ENCODE measurements around the gene SASH1.

SASH1 gene

DNA sequence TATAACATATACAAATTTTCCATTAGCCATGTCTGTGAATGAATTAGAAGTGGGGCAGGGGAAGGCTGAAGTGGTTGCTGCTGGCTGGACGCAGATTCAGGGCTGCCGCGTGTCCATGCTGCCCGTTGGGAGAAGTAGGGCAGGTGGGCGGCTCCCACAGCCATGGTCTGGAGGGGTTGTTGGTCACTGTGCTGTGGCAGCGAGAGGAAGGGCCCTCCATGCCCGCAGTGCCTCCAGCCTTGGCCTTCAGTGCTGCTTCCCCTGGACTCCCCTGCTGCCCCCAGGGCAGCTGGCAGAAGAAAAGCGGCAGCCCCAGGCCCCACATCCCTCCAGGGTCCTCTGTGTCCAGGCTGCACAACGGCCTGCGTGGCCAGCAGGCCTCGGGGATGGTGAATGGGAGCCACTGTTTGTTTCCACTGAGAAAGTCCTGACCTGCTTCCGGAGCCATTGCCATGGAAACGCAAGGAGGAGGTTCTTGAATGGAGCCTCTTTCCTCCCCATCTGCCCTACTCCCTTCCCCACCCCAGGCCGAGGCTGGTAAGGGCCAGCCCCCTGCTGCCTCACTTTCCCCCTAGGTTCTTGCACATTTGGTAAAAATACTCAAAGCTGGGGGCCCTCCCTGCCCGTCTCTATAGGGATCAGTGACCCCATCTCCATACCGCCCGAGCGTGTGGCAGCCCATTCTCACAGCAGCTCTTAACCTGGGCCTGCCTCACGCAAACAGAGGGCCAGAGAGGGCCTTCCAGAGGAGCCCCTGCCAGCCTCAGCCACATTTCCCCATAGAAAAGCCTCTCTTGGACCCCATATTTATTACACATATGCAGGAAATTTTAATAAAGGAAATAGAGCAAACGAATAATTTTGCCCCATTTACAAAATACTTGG is 113.3 kb downstream of the SASH1 start:
- Histone ChIP-seq H3K27ac (ENCODE audit: low read depth, low read length) (no peak overlapping the region), H3K36me3 (ENCODE audit: insufficient read depth, low read length) (peaks cover 6% of the 10 kb centered on the region), H3K9ac (ENCODE audit: low read length) (no peak overlapping the region)

DNA sequence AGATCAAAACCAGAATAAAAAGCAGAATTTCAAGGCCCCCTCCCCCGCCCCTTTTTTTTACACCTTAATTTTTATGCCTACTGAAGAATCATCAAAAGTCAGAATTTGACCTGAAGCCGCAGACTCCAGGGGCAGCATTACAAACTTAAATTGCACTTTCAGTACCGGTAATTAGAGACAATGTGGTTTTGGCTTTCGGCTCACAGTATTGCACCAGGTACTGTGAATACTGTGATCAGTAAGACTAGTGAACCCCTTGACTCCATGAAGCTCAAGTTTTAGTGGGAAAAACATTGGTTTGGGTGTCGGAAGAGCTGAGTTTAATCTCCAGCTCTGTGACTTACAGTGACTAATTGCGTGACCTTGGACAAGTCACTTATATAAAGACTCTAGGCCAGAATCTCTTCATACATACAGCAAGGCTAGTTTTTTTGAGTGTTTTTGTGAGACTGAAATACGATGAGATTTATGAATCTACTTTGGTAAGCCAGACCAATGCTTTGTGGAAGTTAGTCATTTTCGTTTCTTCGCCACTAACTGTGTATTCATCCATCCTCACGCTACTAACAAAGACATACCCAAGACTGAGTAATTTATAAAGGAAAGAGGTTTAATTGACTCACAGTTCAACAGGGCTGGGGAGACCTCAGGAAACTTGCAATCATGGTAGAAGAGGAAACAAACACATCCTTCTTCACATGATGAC is 114.7 kb downstream of the SASH1 start:
- Histone ChIP-seq H3K27ac (ENCODE audit: low read depth, low read length) (no peak overlapping the region), H3K4me1 (ENCODE audit: insufficient read depth, low read length) (peaks cover 14% of the 10 kb centered on the region)

More for the DNA sequence above, 113.3 kb downstream of the SASH1 start:
- H3K9me3 ChIP-seq (ENCODE audit: low read length), result no peaks in the 10 kb centered on the region
- H3K4me1 ChIP-seq (ENCODE audit: insufficient read depth, low read length), result peaks cover under 1% of the 10 kb centered on the region
- H3K4me3 ChIP-seq (ENCODE audit: low read depth in 1 of 2, low read length in 2 of 2), result no peak overlapping the region
- H3K27me3 ChIP-seq (ENCODE audit: control insufficient read depth in 1 of 2, insufficient read depth in 2 of 2, low read length in 2 of 2), result no peaks in the 10 kb centered on the region

DNA sequence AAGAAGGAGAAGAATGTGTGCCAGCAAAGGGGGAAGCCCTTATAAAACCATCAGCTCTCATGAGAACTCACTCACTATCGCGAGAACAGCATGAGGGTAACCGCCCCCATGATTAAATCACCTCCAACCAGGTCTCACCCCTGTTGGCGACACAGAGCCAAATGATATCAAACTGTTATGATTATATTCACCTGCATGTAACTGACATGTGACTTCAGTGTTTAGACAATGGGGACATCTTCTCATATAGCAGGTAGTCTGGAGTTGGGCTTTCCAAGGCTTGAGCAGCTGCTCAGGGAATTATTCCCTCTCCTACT is 115.2 kb downstream of the SASH1 start:
- H3K27me3 ChIP-seq (ENCODE audit: control insufficient read depth in 1 of 2, insufficient read depth in 2 of 2, low read length in 2 of 2), result no peaks in the 10 kb centered on the region
- peaks cover 6% of the 10 kb centered on the region for H3K36me3 ChIP-seq (ENCODE audit: insufficient read depth, low read length)
- H3K9me3 ChIP-seq (ENCODE audit: low read length), result no peaks in the 10 kb centered on the region
- H3K9ac ChIP-seq (ENCODE audit: low read length), result no peak overlapping the region
- no peak overlapping the region for H3K4me3 ChIP-seq (ENCODE audit: low read depth in 1 of 2, low read length in 2 of 2)
- peaks cover 19% of the 10 kb centered on the region for H3K4me1 ChIP-seq (ENCODE audit: insufficient read depth, low read length)
- no peak overlapping the region for H3K27ac ChIP-seq (ENCODE audit: low read depth, low read length)

More for the DNA sequence above, 114.7 kb downstream of the SASH1 start:
- Histone ChIP-seq H3K9me3 (ENCODE audit: low read length) (no peaks in the 10 kb centered on the region), H3K36me3 (ENCODE audit: insufficient read depth, low read length) (peaks cover 6% of the 10 kb centered on the region), H3K27me3 (ENCODE audit: control insufficient read depth in 1 of 2, insufficient read depth in 2 of 2, low read length in 2 of 2) (no peaks in the 10 kb centered on the region), H3K9ac (ENCODE audit: low read length) (no peak overlapping the region), H3K4me3 (ENCODE audit: low read depth in 1 of 2, low read length in 2 of 2) (no peak overlapping the region)

DNA sequence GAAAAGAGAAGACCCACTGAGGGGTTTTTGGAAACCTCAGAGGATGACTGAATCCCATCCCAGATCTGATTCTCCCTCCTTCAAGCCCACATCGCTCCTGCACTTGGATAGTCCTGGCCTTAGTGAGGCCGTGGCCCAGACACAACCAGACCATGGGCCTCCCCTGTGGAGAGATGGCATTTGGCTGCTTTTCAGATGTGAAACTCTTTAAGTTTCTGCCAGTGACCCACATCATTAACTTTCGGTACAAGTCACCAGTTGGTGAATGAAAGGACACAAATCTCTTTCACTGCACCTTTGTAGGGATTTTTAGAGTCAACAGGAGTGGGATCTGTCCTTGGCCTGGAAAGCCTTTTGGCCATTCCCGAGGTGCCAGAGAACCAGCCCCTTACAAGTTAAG is 116.6 kb downstream of the SASH1 start:
- Histone ChIP-seq H3K9me3 (ENCODE audit: low read length) (no peaks in the 10 kb centered on the region), H3K9ac (ENCODE audit: low read length) (no peak overlapping the region), H3K27ac (ENCODE audit: low read depth, low read length) (no peak overlapping the region), H3K4me1 (ENCODE audit: insufficient read depth, low read length) (peaks cover 22% of the 10 kb centered on the region), H3K36me3 (ENCODE audit: insufficient read depth, low read length) (peaks cover 6% of the 10 kb centered on the region), H3K4me3 (ENCODE audit: low read depth in 1 of 2, low read length in 2 of 2) (no peak overlapping the region), H3K27me3 (ENCODE audit: control insufficient read depth in 1 of 2, insufficient read depth in 2 of 2, low read length in 2 of 2) (no peaks in the 10 kb centered on the region)

DNA sequence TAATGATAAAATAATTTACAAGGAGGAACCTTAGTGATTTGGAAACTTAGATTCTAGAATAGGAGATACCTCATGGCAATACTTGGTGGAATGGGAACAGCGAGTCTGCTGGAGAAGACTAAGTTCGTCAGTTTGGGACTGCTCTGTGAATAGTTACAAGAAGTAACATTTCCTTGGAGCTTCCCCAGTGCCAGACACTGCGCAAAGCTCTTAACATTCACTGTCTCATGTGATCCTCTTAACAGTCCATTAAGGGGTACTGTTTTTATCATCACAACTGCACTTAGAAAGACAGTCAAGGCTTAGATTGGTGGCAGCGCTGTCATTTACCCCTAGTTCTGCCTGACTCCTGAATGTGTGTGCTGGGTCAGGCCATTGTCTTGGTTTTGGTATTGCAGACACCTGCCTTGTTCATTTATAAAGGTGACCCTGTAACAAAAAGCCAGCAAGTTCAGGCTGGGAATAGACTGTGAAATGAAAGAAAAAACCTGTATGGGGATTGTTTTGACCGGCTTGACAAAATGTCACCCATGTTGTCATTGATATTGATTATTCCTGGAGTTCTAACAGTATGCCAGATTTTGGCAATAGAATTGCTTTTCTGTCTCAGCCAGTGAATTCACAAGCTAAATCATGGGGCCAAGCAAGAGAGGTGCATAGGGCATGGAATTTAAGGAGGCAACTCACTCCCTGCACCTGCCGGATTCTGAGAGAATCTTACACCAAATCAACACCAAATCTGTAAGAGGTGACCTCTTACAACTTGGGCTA is 118.4 kb downstream of the SASH1 start:
- no peak overlapping the region for H3K27ac ChIP-seq (ENCODE audit: low read depth, low read length)
- no peak overlapping the region for H3K9ac ChIP-seq (ENCODE audit: low read length)
- no peaks in the 10 kb centered on the region for H3K27me3 ChIP-seq (ENCODE audit: control insufficient read depth in 1 of 2, insufficient read depth in 2 of 2, low read length in 2 of 2)
- H3K36me3 ChIP-seq (ENCODE audit: insufficient read depth, low read length), result peaks cover 6% of the 10 kb centered on the region
- H3K4me1 ChIP-seq (ENCODE audit: insufficient read depth, low read length), result peaks cover 29% of the 10 kb centered on the region
- no peaks in the 10 kb centered on the region for H3K9me3 ChIP-seq (ENCODE audit: low read length)
- H3K4me3 ChIP-seq (ENCODE audit: low read depth in 1 of 2, low read length in 2 of 2), result no peak overlapping the region

DNA sequence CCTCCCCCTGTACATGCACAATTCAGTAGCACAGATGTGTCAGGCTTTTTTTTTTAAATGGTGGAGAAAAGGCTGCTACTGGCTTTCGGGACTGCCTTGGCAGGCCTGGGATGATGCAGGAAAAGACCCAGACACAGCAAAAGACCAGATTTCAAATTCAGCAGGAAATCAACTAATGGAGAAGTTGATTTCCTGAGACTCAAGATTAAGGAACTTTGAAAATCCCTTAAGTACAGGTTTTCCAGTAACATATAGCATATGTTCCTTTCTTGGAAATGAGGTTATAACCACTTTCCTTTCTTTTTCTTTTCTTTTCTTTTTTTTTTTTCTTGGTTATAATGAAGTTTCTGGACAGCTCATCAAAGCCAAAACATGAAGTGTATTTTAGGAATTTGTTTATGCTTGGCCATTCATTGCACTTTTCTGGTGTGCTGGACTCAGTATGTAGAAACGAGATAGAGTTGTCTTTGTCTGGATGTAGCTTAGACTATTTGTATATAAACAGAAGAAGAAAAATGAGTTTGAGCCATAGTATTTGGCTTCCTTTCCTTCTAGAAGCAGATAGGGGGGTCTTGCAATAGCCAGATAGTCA is 119.4 kb downstream of the SASH1 start:
- no peak overlapping the region for H3K9ac ChIP-seq (ENCODE audit: low read length)
- no peak overlapping the region for H3K4me3 ChIP-seq (ENCODE audit: low read depth in 1 of 2, low read length in 2 of 2)
- H3K4me1 ChIP-seq (ENCODE audit: insufficient read depth, low read length), result peaks cover 29% of the 10 kb centered on the region
- no peaks in the 10 kb centered on the region for H3K9me3 ChIP-seq (ENCODE audit: low read length)
- H3K36me3 ChIP-seq (ENCODE audit: insufficient read depth, low read length), result peaks cover 6% of the 10 kb centered on the region
- peak overlapping the region; percentile 7 for H3K27ac ChIP-seq (ENCODE audit: low read depth, low read length)
- H3K27me3 ChIP-seq (ENCODE audit: control insufficient read depth in 1 of 2, insufficient read depth in 2 of 2, low read length in 2 of 2), result no peaks in the 10 kb centered on the region

DNA sequence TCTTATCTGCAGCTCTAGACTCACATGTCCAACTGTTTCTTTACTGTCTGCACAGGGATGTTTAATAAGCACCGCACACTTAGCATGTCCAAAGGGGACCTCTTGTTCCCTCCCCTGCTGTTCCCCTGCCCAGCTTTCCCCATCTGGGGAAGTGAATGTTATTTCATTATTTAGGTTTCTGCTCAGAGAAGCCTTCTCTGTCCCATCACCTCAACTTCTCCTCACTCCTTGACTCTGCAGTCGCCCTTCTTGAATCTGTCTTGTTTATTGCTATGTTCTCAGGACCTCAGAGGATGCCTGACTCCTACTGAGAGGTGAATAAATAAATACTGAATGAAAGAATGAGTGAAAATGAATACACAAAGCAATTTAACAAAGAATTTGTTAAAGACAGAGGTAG is 121.0 kb downstream of the SASH1 start:
- no peak overlapping the region for H3K4me3 ChIP-seq (ENCODE audit: low read depth in 1 of 2, low read length in 2 of 2)
- H3K9ac ChIP-seq (ENCODE audit: low read length), result no peak overlapping the region
- H3K27ac ChIP-seq (ENCODE audit: low read depth, low read length), result no peak overlapping the region
- no peaks in the 10 kb centered on the region for H3K27me3 ChIP-seq (ENCODE audit: control insufficient read depth in 1 of 2, insufficient read depth in 2 of 2, low read length in 2 of 2)
- H3K9me3 ChIP-seq (ENCODE audit: low read length), result no peaks in the 10 kb centered on the region
- H3K4me1 ChIP-seq (ENCODE audit: insufficient read depth, low read length), result peaks cover 29% of the 10 kb centered on the region
- H3K36me3 ChIP-seq (ENCODE audit: insufficient read depth, low read length), result peaks cover 6% of the 10 kb centered on the region

DNA sequence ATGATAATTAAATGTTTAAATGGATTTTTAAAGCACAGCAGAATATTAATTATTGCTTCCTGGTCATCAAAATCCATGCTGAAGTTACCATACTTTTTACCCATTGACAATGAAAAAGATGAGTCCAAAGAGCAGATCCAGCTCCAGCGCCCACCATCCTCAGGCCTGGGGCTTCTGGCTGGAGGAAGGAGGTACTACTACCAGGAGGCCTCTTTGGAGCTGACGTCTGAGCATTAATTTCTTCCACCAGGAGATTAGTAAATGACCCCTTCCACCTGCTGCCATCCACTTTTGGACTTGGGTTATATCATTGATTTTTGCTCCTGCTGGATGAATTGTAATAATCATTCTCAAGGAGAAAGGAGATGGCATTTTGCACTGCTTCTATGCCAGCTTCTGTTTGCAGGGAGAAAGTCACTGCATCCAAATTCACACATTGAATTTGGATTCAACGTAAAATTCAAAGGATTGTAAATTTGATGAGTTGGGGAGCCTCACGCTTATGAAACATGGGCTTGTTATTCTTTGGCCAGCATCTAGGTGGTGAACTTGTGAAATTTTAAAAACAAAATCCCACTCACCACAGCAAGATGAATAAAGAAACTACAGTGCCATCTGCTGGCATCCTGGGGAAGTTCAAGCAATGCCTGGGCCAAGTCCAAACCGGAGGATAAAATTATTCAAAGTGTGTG is 121.8 kb downstream of the SASH1 start:
- H3K9me3 ChIP-seq (ENCODE audit: low read length), result no peaks in the 10 kb centered on the region
- no peak overlapping the region for H3K27ac ChIP-seq (ENCODE audit: low read depth, low read length)
- peaks cover 2% of the 10 kb centered on the region for H3K36me3 ChIP-seq (ENCODE audit: insufficient read depth, low read length)
- peaks cover 29% of the 10 kb centered on the region for H3K4me1 ChIP-seq (ENCODE audit: insufficient read depth, low read length)
- H3K9ac ChIP-seq (ENCODE audit: low read length), result no peak overlapping the region
- H3K27me3 ChIP-seq (ENCODE audit: control insufficient read depth in 1 of 2, insufficient read depth in 2 of 2, low read length in 2 of 2), result no peaks in the 10 kb centered on the region
- H3K4me3 ChIP-seq (ENCODE audit: low read depth in 1 of 2, low read length in 2 of 2), result no peak overlapping the region

DNA sequence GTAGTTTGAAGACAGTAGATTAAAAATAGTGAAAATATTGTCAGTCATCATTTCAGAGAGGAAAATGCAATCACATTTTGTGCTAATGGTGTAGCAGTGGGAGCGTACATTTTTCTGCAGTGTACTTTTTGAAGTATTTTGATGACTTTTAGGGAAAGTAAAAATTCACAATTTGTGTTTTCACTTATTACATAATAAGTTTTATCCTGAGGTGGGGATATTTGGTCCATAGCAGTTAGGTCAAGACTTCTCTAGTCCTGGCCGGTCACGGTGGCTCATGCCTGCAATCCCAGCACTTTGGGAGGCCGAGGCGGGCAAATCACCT is 122.3 kb downstream of the SASH1 start:
- Histone ChIP-seq H3K9me3 (ENCODE audit: low read length) (no peaks in the 10 kb centered on the region), H3K27ac (ENCODE audit: low read depth, low read length) (no peak overlapping the region), H3K4me1 (ENCODE audit: insufficient read depth, low read length) (peaks cover 29% of the 10 kb centered on the region), H3K4me3 (ENCODE audit: low read depth in 1 of 2, low read length in 2 of 2) (no peak overlapping the region), H3K9ac (ENCODE audit: low read length) (no peak overlapping the region), H3K36me3 (ENCODE audit: insufficient read depth, low read length) (no peaks in the 10 kb centered on the region), H3K27me3 (ENCODE audit: control insufficient read depth in 1 of 2, insufficient read depth in 2 of 2, low read length in 2 of 2) (no peaks in the 10 kb centered on the region)

DNA sequence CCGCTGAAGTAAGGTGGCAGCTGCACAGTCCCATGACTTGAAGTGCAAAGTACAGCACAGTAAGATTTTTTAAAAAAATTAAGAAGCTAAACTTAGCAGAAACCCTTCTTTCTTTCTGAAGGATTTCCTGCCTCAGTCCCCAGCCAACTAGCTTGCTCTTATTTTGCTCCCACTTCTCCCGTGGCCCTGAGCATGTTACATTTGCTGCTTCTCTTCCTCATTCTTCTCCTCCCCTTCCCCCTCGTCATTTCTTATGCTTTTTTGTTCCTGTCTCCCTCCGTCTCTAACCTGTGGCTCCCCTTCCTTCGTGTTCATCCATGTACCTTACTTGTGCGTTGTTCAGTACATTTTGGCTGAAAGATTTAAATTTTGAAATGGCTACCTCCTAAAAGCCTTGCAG is 123.0 kb downstream of the SASH1 start:
- H3K27me3 ChIP-seq (ENCODE audit: control insufficient read depth in 1 of 2, insufficient read depth in 2 of 2, low read length in 2 of 2), result no peaks in the 10 kb centered on the region
- H3K4me3 ChIP-seq (ENCODE audit: low read depth in 1 of 2, low read length in 2 of 2), result no peak overlapping the region
- H3K9ac ChIP-seq (ENCODE audit: low read length), result no peak overlapping the region
- peaks cover 29% of the 10 kb centered on the region for H3K4me1 ChIP-seq (ENCODE audit: insufficient read depth, low read length)
- no peak overlapping the region for H3K27ac ChIP-seq (ENCODE audit: low read depth, low read length)
- H3K36me3 ChIP-seq (ENCODE audit: insufficient read depth, low read length), result no peaks in the 10 kb centered on the region
- H3K9me3 ChIP-seq (ENCODE audit: low read length), result no peaks in the 10 kb centered on the region

DNA sequence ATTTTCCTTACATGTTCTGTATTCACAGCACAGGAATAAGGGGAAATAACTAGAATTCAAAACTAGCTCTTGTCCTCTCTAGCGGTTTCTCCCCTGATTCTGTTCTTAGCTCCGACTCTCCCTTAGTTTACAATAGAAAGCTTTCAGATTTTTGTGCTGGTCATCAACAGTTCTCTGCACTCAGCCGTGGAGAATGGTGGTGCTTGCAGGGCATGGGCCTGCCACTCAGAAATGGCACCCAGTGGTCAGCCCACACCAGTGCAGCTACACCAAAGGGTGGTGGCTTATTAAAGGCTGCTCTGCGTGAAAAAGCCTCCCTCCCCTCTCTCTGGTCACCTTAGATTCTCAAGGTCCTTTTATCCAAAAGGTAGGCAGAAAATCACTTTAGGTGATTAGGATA is 123.5 kb downstream of the SASH1 start:
- H3K36me3 ChIP-seq (ENCODE audit: insufficient read depth, low read length), result no peaks in the 10 kb centered on the region
- no peak overlapping the region for H3K4me3 ChIP-seq (ENCODE audit: low read depth in 1 of 2, low read length in 2 of 2)
- H3K4me1 ChIP-seq (ENCODE audit: insufficient read depth, low read length), result peaks cover 26% of the 10 kb centered on the region
- H3K9me3 ChIP-seq (ENCODE audit: low read length), result no peaks in the 10 kb centered on the region
- no peak overlapping the region for H3K27ac ChIP-seq (ENCODE audit: low read depth, low read length)
- H3K9ac ChIP-seq (ENCODE audit: low read length), result no peak overlapping the region
- no peaks in the 10 kb centered on the region for H3K27me3 ChIP-seq (ENCODE audit: control insufficient read depth in 1 of 2, insufficient read depth in 2 of 2, low read length in 2 of 2)
